ENCODE results near the gene RXRB. TPM values are rescaled to one million over a fixed set of nuclear protein-coding genes. Genes with fewer than 3 reads are reported as not detected.

Gene RXRB
- total and polyA plus RNA-seq, 2 donors (not counting 1 experiment from before 2014, with no cell fraction given), result 25.9 to 34.0 TPM

GRCh38 chr6:33171016-33171879 is 29.2 kb downstream of the RXRB start:
- Histone ChIP-seq H2AFZ (ENCODE audit: low read length) (no peak overlapping the region), H3K4me1 (ENCODE audit: control insufficient read depth, extremely low read depth, insufficient read depth, low read length) (no peaks in the 10 kb centered on the region), H3K79me2 (ENCODE audit: control insufficient read depth, insufficient read depth, low read length) (no peaks in the 10 kb centered on the region), H3K27ac (ENCODE audit: insufficient read depth, low read length) (no peak overlapping the region), H3K4me2 (ENCODE audit: extremely low read depth, insufficient read depth, low read length) (no peak overlapping the region), H3K4me3 (replicated peaks in 1 of 4; ENCODE audit: control extremely low read depth in 1 of 4, insufficient read depth in 1 of 4, low read depth in 3 of 4, low read length in 4 of 4) (no peak overlapping the region), H3K9ac (ENCODE audit: insufficient read depth, low read length) (no peak overlapping the region), H3K27me3 (ENCODE audit: control insufficient read depth, insufficient read depth, low read length) (no peaks in the 10 kb centered on the region), H3K9me3 (ENCODE audit: control insufficient read depth, insufficient read depth, low read depth, low read length) (no peaks in the 10 kb centered on the region), H4K20me1 (ENCODE audit: control insufficient read depth, extremely low read depth, insufficient read depth, low read length) (no peaks in the 10 kb centered on the region), H3K36me3 (ENCODE audit: control insufficient read depth, insufficient read depth, low read length) (no peaks in the 10 kb centered on the region)
- DNase-seq (ENCODE audit: low read depth in 2 of 2), result no peak
- TF ChIP-seq EZH2 (IDR thresholded peaks at IDR 0.05; ENCODE audit: low read length, missing control alignments), result no peak
- TF ChIP-seq CTCF (conservative IDR thresholded peaks at IDR 0.05 in 1 of 2, IDR thresholded peaks at IDR 0.05 in 1 of 2; ENCODE audit: low read depth in 1 of 2, low read length in 2 of 2), result no peak

GRCh38 chr6:33170176-33171015 is 30.1 kb downstream of the RXRB start:
- Histone ChIP-seq H3K36me3 (ENCODE audit: control insufficient read depth, insufficient read depth, low read length) (no peaks in the 10 kb centered on the region), H2AFZ (ENCODE audit: low read length) (no peak overlapping the region), H3K9me3 (ENCODE audit: control insufficient read depth, insufficient read depth, low read depth, low read length) (no peaks in the 10 kb centered on the region), H3K4me1 (ENCODE audit: control insufficient read depth, extremely low read depth, insufficient read depth, low read length) (no peaks in the 10 kb centered on the region), H3K9ac (ENCODE audit: insufficient read depth, low read length) (no peak overlapping the region), H3K79me2 (ENCODE audit: control insufficient read depth, insufficient read depth, low read length) (no peaks in the 10 kb centered on the region), H3K27ac (ENCODE audit: insufficient read depth, low read length) (no peak overlapping the region), H3K4me3 (replicated peaks in 1 of 4; ENCODE audit: control extremely low read depth in 1 of 4, insufficient read depth in 1 of 4, low read depth in 3 of 4, low read length in 4 of 4) (no peak overlapping the region), H3K27me3 (ENCODE audit: control insufficient read depth, insufficient read depth, low read length) (no peaks in the 10 kb centered on the region), H4K20me1 (ENCODE audit: control insufficient read depth, extremely low read depth, insufficient read depth, low read length) (no peaks in the 10 kb centered on the region), H3K4me2 (ENCODE audit: extremely low read depth, insufficient read depth, low read length) (no peak overlapping the region)
- no peak for TF ChIP-seq CTCF (conservative IDR thresholded peaks at IDR 0.05 in 1 of 2, IDR thresholded peaks at IDR 0.05 in 1 of 2; ENCODE audit: low read depth in 1 of 2, low read length in 2 of 2)
- no peak for TF ChIP-seq EZH2 (IDR thresholded peaks at IDR 0.05; ENCODE audit: low read length, missing control alignments)
- no peak for DNase-seq (ENCODE audit: low read depth in 2 of 2)
